Right lobe of liver (tissue), 6 donors: ENCODE results near the gene FBXW11. TPM values are rescaled to one million over a fixed set of nuclear protein-coding genes. Genes with fewer than 3 reads are reported as not detected.
"Not testable (repeated sequence)": the region's sequence is repeated elsewhere in the genome, so short reads cannot be mapped to it uniquely, and the experiment has no call there.

Experiments
- ATAC-seq, 4 donors: fragments of 200-7000 bp; cut with Tn5 transposase; one replicate each; pipeline ENCODE4 v1.9.1; 2020; ENCODE audit warnings: mild to moderate bottlenecking in 4 of 4, moderate library complexity in 4 of 4
- DNase-seq, 3 donors: peaks; one replicate each; pipeline ENCODE4 v3.0.0-alpha.2; 2020
- H3K27ac ChIP-seq, 3 donors: fragments of 200-600 bp; one replicate each; pipeline ENCODE4 v1.8.0; 2022
- H3K27me3 ChIP-seq, 2 donors: fragments of 200-600 bp; one replicate each; pipeline ENCODE4 v1.8.0; 2022
- H3K36me3 ChIP-seq, 4 donors: fragments of 200-600 bp; sonication (generic) in 1 of 4; one replicate each; pipeline versions ENCODE4 v1.5.1 to v1.8.0; 2017 to 2022; ENCODE audit warnings: control low read depth in 1 of 4
- H3K4me1 ChIP-seq, 4 donors: fragments of 200-600 bp; sonication (generic) in 1 of 4; one replicate each; pipeline versions ENCODE4 v1.5.1 to v1.8.0; 2017 to 2022; ENCODE audit warnings: control low read depth in 1 of 4
- H3K4me3 ChIP-seq, 3 donors: fragments of 200-600 bp; one replicate each; pipeline ENCODE4 v1.8.0; 2022
- H3K9me3 ChIP-seq, 4 donors: fragments of 200-600 bp; sonication (generic) in 1 of 4; one replicate each; pipeline versions ENCODE4 v1.5.1 to v1.8.0; 2017 to 2022; ENCODE audit warnings: control low read depth in 1 of 4
- CTCF ChIP-seq, 4 donors: fragments of 200-600 bp in 3 of 4; fragments of 450-650 bp in 1 of 4; IDR thresholded peaks; one replicate each; pipeline versions ENCODE4 v1.5.1 to v1.8.0; 2016 to 2022; ENCODE audit warnings: antibody characterized with exemption in 4 of 4, mild to moderate bottlenecking in 2 of 4
- POLR2A ChIP-seq: fragments of 450-650 bp; IDR thresholded peaks from one replicate; pipeline ENCODE4 v1.6.1; 2017; ENCODE audit warnings: antibody characterized with exemption, mild to moderate bottlenecking
- WGBS: methylation state at CpG from one replicate; pipeline ENCODE4 v1.1.6; 2018; ENCODE audit warnings: low coverage, low lambda C conversion rate; ENCODE audit not compliant: insufficient coverage; ENCODE audit errors: missing lambda C conversion rate; 5-methylcytosine and 5-hydroxymethylcytosine counted together
- intact Hi-C, 2 donors: fragments of 100-400 bp; cut with DNase I; formaldehyde crosslinking; loops; one replicate each; pipeline versions ENCODE4 v1.11.2 to v1.14.1; 2022
- total RNA-seq, 6 experiments: library from RNA; depleted of rRNA in 2 of 6; stranded (reverse); fragments of >200 nt in 2 of 6; fragmentation: NEBNext Ultra II Directional in 3 of 6; extraction: Animal tissue kit (Norgen Biotek cat#: 25700) in 3 of 6; gene quantifications; one replicate each; pipeline versions ENCODE4 v1.1.0 to v1.2.4, GENCODE V29; 2016 to 2023
- donor health status: DM: no; HTN: yes; CAD: no.
- donor health status: DM: no; HTN: no; CAD: no.
- donor health status: DM: no; HTN: no; CAD: no.
- donor health status: DM: no; HTN: yes; CAD: no.
- donor health status: DM: no; HTN: yes; CAD: no.

The FBXW11 gene
- total RNA-seq, 6 experiments from 2014 or later: 19.9 to 35.9 (median 28.4) TPM

- H3K9me3 ChIP-seq: no peaks in the 10 kb centered on the region
- TF ChIP-seq CTCF (IDR thresholded peaks at IDR 0.05): no peak
- no peak overlapping the region for H3K27ac ChIP-seq
- DNase-seq (no peak), ATAC-seq (no peak)
- H3K4me3 ChIP-seq: no peak overlapping the region
- no peaks in the 10 kb centered on the region for H3K36me3 ChIP-seq
- H3K27me3 ChIP-seq: no peaks in the 10 kb centered on the region
- 70% methylated on average over 4 of the region's 4 CpGs for WGBS
- intact Hi-C loops: no loop called here
- peaks cover 0 to 26% (median 13%) of the 10 kb centered on the region in 4 donors for H3K4me1 ChIP-seq
These were observed 55.2 kb downstream of the FBXW11 start for GRCh38 chr5:171951218-171951617.

DNA sequence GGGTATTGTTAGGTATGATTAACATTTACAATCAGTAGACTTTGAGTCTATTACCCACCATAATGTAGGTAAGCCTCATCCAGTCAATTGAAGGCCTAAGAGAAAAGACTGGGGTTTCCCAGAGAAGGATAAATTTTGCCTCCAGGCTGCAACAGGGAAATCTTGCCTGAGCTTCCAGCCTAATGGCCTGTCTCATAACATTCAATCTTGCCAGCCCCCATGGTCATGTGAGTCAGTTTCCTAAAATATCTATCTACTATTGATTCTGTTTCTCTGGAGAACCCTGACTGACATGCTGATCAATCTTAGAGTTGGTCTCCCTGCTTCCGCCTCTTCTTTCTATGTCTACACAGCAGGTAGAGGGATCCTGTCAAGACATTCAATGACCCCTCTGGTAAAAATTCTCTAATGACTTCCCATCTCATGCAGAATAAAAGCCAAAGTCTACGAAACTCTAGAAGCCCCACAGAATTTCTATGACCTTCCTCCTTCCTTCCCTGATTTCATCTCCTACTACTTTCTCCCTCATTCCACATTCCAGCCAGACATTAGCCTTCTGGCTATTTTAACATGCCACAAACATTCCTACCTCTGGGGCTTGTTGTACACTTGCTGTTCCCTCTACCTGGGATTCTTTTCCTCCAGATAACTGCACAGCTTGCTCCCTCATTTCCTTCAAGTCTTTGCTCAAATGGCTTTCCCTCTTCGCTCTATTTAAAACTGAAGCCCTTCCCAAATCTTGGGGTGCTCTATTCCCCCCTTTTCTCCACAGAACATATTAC, 60.2 kb downstream of the FBXW11 start:
- no peak overlapping the region for H3K27ac ChIP-seq
- no peak overlapping the region for H3K4me3 ChIP-seq
- TF ChIP-seq CTCF (IDR thresholded peaks at IDR 0.05): no peak
- ATAC-seq (no peak), DNase-seq (no peak)
- WGBS: 92% methylated on average over 3 of the region's 3 CpGs
- no peaks in the 10 kb centered on the region for H3K27me3 ChIP-seq
- H3K4me1 ChIP-seq: peaks cover 0 to 12% (median 0%) of the 10 kb centered on the region in 4 donors
- no peaks in the 10 kb centered on the region for H3K9me3 ChIP-seq
- no peaks in the 10 kb centered on the region for H3K36me3 ChIP-seq
- intact Hi-C loops: no loop called here

DNA sequence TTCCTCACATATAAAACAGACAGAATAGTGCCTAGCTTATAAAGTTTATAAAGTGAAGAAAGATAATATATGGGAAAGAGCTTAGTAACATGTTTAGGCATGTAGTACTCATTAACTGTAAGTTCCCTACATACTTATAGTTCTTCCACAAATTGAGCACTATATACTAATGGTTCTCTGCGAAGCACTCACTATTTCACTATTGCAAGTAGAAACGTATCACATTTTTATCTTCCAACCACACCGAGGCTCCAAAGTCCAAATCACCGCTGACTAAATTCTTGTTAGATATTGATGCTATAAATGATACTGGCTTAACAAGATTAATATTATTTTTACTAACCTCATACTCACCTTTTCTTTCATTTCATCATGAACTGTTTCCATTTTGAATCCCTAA, 61.0 kb downstream of the FBXW11 start:
- TF ChIP-seq POLR2A (no peak), CTCF (IDR thresholded peaks at IDR 0.05) (no peak)
- Histone ChIP-seq H3K27ac (peak overlapping the region in 1 of 3 donors; percentile 12), H3K4me3 (no peak overlapping the region), H3K9me3 (no peaks in the 10 kb centered on the region), H3K36me3 (no peaks in the 10 kb centered on the region), H3K4me1 (peaks cover 0 to 12% (median 0%) of the 10 kb centered on the region in 4 donors), H3K27me3 (no peaks in the 10 kb centered on the region)
- ATAC-seq (peak; percentile 42 to 76 (median 60)), DNase-seq (no peak)
- intact Hi-C loops: no loop called here
- 32% methylated on average over 4 of the region's 4 CpGs for WGBS

- DNase-seq (no peak), ATAC-seq (peak; percentile 14 to 59 (median 39))
- no peaks in the 10 kb centered on the region for H3K9me3 ChIP-seq
- intact Hi-C loops: no loop called here
- H3K27me3 ChIP-seq: no peaks in the 10 kb centered on the region
- H3K36me3 ChIP-seq: no peaks in the 10 kb centered on the region
- 53% methylated on average over 2 of the region's 2 CpGs for WGBS
- no peak overlapping the region for H3K4me3 ChIP-seq
- TF ChIP-seq POLR2A (no peak), CTCF (IDR thresholded peaks at IDR 0.05) (no peak)
- peak overlapping the region in 2 of 3 donors; percentile 6 to 12 for H3K27ac ChIP-seq
- H3K4me1 ChIP-seq: peaks cover 0 to 12% (median 0%) of the 10 kb centered on the region in 4 donors
These were observed 61.4 kb downstream of the FBXW11 start for GRCh38 chr5:171945066-171945465.

GRCh38 chr5:171942112-171942516, 64.3 kb downstream of the FBXW11 start:
- intact Hi-C loops, H3K4me3 ChIP-seq, H3K9me3 ChIP-seq, H3K27ac ChIP-seq, ATAC-seq, H3K27me3 ChIP-seq, H3K36me3 ChIP-seq, DNase-seq: not testable (repeated sequence)
- H3K4me1 ChIP-seq: peaks cover 0 to 24% (median 0%) of the 10 kb centered on the region in 4 donors
- 42% methylated on average over 4 of the region's 6 CpGs for WGBS

- WGBS: 27% methylated on average over 1 of the region's 1 CpG
- H3K4me3 ChIP-seq, H3K36me3 ChIP-seq, H3K27me3 ChIP-seq, H3K27ac ChIP-seq, H3K9me3 ChIP-seq, intact Hi-C loops, DNase-seq: not testable (repeated sequence)
- peaks cover 0 to 24% (median 0%) of the 10 kb centered on the region in 4 donors for H3K4me1 ChIP-seq
- peak in 2 of 4 donors; percentile 16 to 21 for ATAC-seq
These were observed 64.8 kb downstream of the FBXW11 start for GRCh38 chr5:171941675-171942074.

GRCh38 chr5:171941275-171941674, 65.2 kb downstream of the FBXW11 start:
- intact Hi-C loops, H3K27me3 ChIP-seq, ATAC-seq, H3K9me3 ChIP-seq, DNase-seq, H3K27ac ChIP-seq, H3K36me3 ChIP-seq, H3K4me3 ChIP-seq: not testable (repeated sequence)
- H3K4me1 ChIP-seq: peaks cover 0 to 24% (median 0%) of the 10 kb centered on the region in 4 donors
- 35% methylated on average over 3 of the region's 5 CpGs for WGBS
